Measurements from ENCODE around the gene INTS3.

GRCh38 chr1:153779781-153780541 is 52.1 kb downstream of the INTS3 start:
- TF ChIP-seq CTCF (conservative IDR thresholded peaks at IDR 0.05; ENCODE audit: low read length) (no peak), EZH2phosphoT487 (IDR thresholded peaks at IDR 0.05; ENCODE audit: borderline replicate concordance) (no peak)
